ENCODE data around the gene CERKL. TPM values are rescaled to one million over a fixed set of nuclear protein-coding genes. Genes with fewer than 3 reads are reported as not detected.

Gene CERKL
- 0.13 to 0.51 TPM (median 0.23 TPM) in 5 replicates for total RNA-seq (2022; extraction: Qiagen RNA extraction; ENCODE audit: low read depth)

GRCh38 chr2:181656450-181657291 is at the start of gene CERKL:
CERKL (minus strand) TSS chr2:181657105; CDS start chr2:181657006, 99 bp downstream.

GRCh38 chr2:181680055-181680936 is 23.4 kb upstream of the CERKL start, which contains the start of gene NEUROD1:
NEUROD1 (minus strand) TSS chr2:181680517; CDS start chr2:181678860, 1,657 bp downstream.

Other genes with a start within 250 kb of the CERKL start
- 1.2 to 2.6 TPM (median 1.7 TPM) in 5 replicates for gene ITGA4, start 199.7 kb downstream of the CERKL start, total RNA-seq (2022; extraction: Qiagen RNA extraction; ENCODE audit: low read depth)
- gene NEUROD1, start 23.4 kb upstream of the CERKL start, total RNA-seq (2022; extraction: Qiagen RNA extraction; ENCODE audit: low read depth): not detected in 5 replicates
- 38.4 to 51.0 TPM (median 49.6 TPM) in 5 replicates for gene ITPRID2, start 234.6 kb upstream of the CERKL start, total RNA-seq (2022; extraction: Qiagen RNA extraction; ENCODE audit: low read depth)

Data from A549 treated with GW870086 at 1 μM for 4 hours (cell line).